K562 (cell line): Measurements from ENCODE around the gene TMEM176B. TPM values are rescaled to one million over a fixed set of nuclear protein-coding genes. Genes with fewer than 3 reads are reported as not detected.

ENCODE experiments used
- ATAC-seq: fragments of 200-7000 bp; cut with Tn5 transposase; 3 replicates; pipeline ENCODE4 v1.9.1; 2020; ENCODE audit warnings: moderate library complexity
- BruUV-seq: library from RNA; stranded (reverse); fragments of 400-500 nt; replicated peaks from 2 replicates; lab custom pipeline; 2021; lab: Mats Ljungman, UMichigan
- CTCF ChIA-PET: fragments of 300-600 bp; formaldehyde crosslinking; extraction: SDS; loops from one replicate; lab custom pipeline; 2021; ENCODE audit warnings: low intra/inter-chr PET ratio; lab: Yijun Ruan, JAX
- POLR2A ChIA-PET: fragments of 300-600, 350-650 bp; sonication (Branson Sonifier 250); formaldehyde crosslinking; extraction: SDS; loops from one replicate; lab custom pipeline; 2021; ENCODE audit warnings: antibody characterized with exemption, inconsistent platforms; lab: Yijun Ruan, JAX
- DNase-seq, 4 experiments: peaks; one replicate each; pipeline versions ENCODE4 v3.0.0 to v3.0.0-alpha.2; 2011 to 2018; ENCODE audit warnings: low spot score in 3 of 4, mixed read lengths in 3 of 4; ENCODE audit errors: extremely low read depth in 1 of 4
- FAIRE-seq: peaks from 2 replicates; lab custom pipeline; 2011; peaks lifted over from hg19 to GRCh38; lab: Jason Lieb, UNC
- H2AFZ ChIP-seq: 2 replicates; pipeline ENCODE4 v1.6.0; 2011; ENCODE audit warnings: low read depth, low read length, control low read depth, inconsistent platforms
- H3K27ac ChIP-seq: fragments of 200-600 bp; 3 replicates; pipeline ENCODE4 v1.8.0; 2011; ENCODE audit warnings: low read depth, mild to moderate bottlenecking, control low read depth, inconsistent platforms, low read length, moderate library complexity, mixed read lengths; ENCODE audit errors: extremely low read depth
- H3K27me3 ChIP-seq, 2 experiments: fragments of 300-600 bp in 1 of 2; 2 replicates in 1 of 2; 3 replicates in 1 of 2; pipeline versions ENCODE4 v1.6.0 to v1.8.0; 2011; ENCODE audit warnings: inconsistent platforms in 2 of 2, low read length in 2 of 2, mild to moderate bottlenecking in 1 of 2, mixed read lengths in 1 of 2, moderate library complexity in 1 of 2; ENCODE audit not compliant: control insufficient read depth in 2 of 2, insufficient read depth in 2 of 2
- H3K36me3 ChIP-seq: fragments of 300-600 bp; 3 replicates; pipeline ENCODE4 v1.8.0; 2011; ENCODE audit warnings: mild to moderate bottlenecking, low read length, inconsistent platforms; ENCODE audit not compliant: control insufficient read depth, insufficient read depth
- H3K4me1 ChIP-seq, 2 experiments: fragments of 200-600 bp in 1 of 2; replicated peaks in 1 of 2; 2 replicates in 1 of 2; 3 replicates in 1 of 2; pipeline versions ENCODE4 v1.5.1 to v1.8.0; 2011; ENCODE audit warnings: inconsistent platforms in 2 of 2, low read length in 2 of 2, mild to moderate bottlenecking in 1 of 2, mixed read lengths in 1 of 2, moderate library complexity in 1 of 2; ENCODE audit not compliant: control insufficient read depth in 2 of 2, insufficient read depth in 2 of 2
- H3K4me2 ChIP-seq: 2 replicates; pipeline ENCODE4 v1.6.1; 2011; ENCODE audit warnings: low read length, control low read depth, inconsistent platforms, mixed read lengths; ENCODE audit not compliant: insufficient read depth
- H3K4me3 ChIP-seq: fragments of 200-600 bp; sonication (generic), shearing (Covaris generic); 2 replicates; pipeline ENCODE4 v1.5.1; 2016; ENCODE audit warnings: control low read depth, inconsistent platforms
- H3K79me2 ChIP-seq: fragments of 200-600 bp; 3 replicates; pipeline ENCODE4 v1.8.0; 2011; ENCODE audit warnings: low read length, inconsistent platforms; ENCODE audit not compliant: control insufficient read depth, insufficient read depth
- H3K9ac ChIP-seq, 2 experiments: 2 replicates each; pipeline versions ENCODE4 v1.6.0 to v1.6.1; 2011; ENCODE audit warnings: low read depth in 2 of 2, low read length in 2 of 2, control low read depth in 1 of 2, inconsistent platforms in 1 of 2, mild to moderate bottlenecking in 1 of 2, mixed read lengths in 1 of 2; ENCODE audit not compliant: insufficient read depth in 1 of 2
- H3K9me1 ChIP-seq: one replicate; pipeline ENCODE4 v1.6.0; 2011; ENCODE audit warnings: inconsistent platforms, mild to moderate bottlenecking, low read length, moderate library complexity; ENCODE audit not compliant: control insufficient read depth, insufficient read depth
- H3K9me3 ChIP-seq: replicated peaks from 2 replicates; pipeline ENCODE4 v1.5.1; 2011; ENCODE audit warnings: low read depth, low read length, inconsistent platforms; ENCODE audit not compliant: control insufficient read depth, insufficient read depth
- H4K20me1 ChIP-seq: replicated peaks from 2 replicates; pipeline ENCODE4 v1.6.1; 2011; ENCODE audit warnings: low read length, inconsistent platforms, mixed read lengths; ENCODE audit not compliant: control insufficient read depth, insufficient read depth
- CBX3 ChIP-seq, 2 experiments: IDR thresholded peaks; 1 replicate in 1 of 2; 2 replicates in 1 of 2; pipeline ENCODE4 v1.6.1; 2012; ENCODE audit warnings: inconsistent platforms in 2 of 2, low read length in 2 of 2, borderline replicate concordance in 1 of 2, control low read depth in 1 of 2
- CXXC5 ChIP-seq: fragments of 250-450 bp; sonication (Bioruptor Pico); IDR thresholded peaks from 2 replicates; pipeline ENCODE4 v1.8.0; 2022; ENCODE audit warnings: inconsistent platforms, mild to moderate bottlenecking, moderate library complexity
- HEY1 ChIP-seq: fragments of 250-450 bp; sonication (Bioruptor Pico); IDR thresholded peaks from 2 replicates; pipeline ENCODE4 v1.5.0; 2020; ENCODE audit warnings: mild to moderate bottlenecking, moderate library complexity, borderline replicate concordance
- MYBL2 ChIP-seq, 2 experiments: fragments of 450-650 bp in 1 of 2; sonication (generic) in 1 of 2; formaldehyde crosslinking in 1 of 2; IDR thresholded peaks; 2 replicates each; pipeline versions ENCODE4 v1.6.1 to v1.8.1; 2017 to 2022; ENCODE audit warnings: borderline replicate concordance in 1 of 2, inconsistent platforms in 1 of 2, low read depth in 1 of 2, mild to moderate bottlenecking in 1 of 2, missing genetic modification reagents in 1 of 2, moderate library complexity in 1 of 2
- SAFB ChIP-seq: fragments of 200-400 bp; formaldehyde crosslinking; IDR thresholded peaks from 2 replicates; pipeline ENCODE4 v1.6.1; 2017; ENCODE audit warnings: low read depth, low read length, borderline replicate concordance
- STAG1 ChIP-seq: sonication (generic); formaldehyde crosslinking; IDR thresholded peaks from 2 replicates; pipeline ENCODE4 v1.5.0; 2020; ENCODE audit warnings: missing genetic modification reagents, borderline replicate concordance
- TAL1 ChIP-seq: fragments of 450-650 bp; IDR thresholded peaks from 2 replicates; pipeline ENCODE4 v1.6.1; 2016; ENCODE audit warnings: mild to moderate bottlenecking
- ZFP36 ChIP-seq: fragments of 150-350 bp; IDR thresholded peaks from 2 replicates; pipeline ENCODE4 v1.6.1; 2018; ENCODE audit warnings: low read length, low read depth; ENCODE audit not compliant: partially characterized antibody
- ZNF146 ChIP-seq: IDR thresholded peaks from one replicate; pipeline ENCODE4 v1.6.1; 2018; ENCODE audit warnings: missing compliant biosample characterization; ENCODE audit not compliant: unreplicated experiment
- WGBS: fragments of 100-300 bp; shearing (Covaris generic); methylation state at CpG from one replicate; pipeline ENCODE4 v1.1.6; 2016; ENCODE audit warnings: low coverage, mixed read lengths; ENCODE audit not compliant: insufficient coverage; ENCODE audit errors: missing lambda C conversion rate; 5-methylcytosine and 5-hydroxymethylcytosine counted together
- in situ Hi-C: fragments of 300-500 bp; cut with MboI; formaldehyde crosslinking; loops from 4 replicates; pipeline ENCODE4 v1.15.0; 2018; ENCODE audit warnings: inconsistent platforms, mixed read lengths
- intact Hi-C: fragments of 100-400 bp; cut with micrococcal nuclease; formaldehyde crosslinking; loops from 2 replicates; pipeline ENCODE4 v1.14.2; 2022
- polyA plus RNA-seq, 8 experiments: library from polyadenylated mRNA; depleted of rRNA in 4 of 8; stranded (reverse) in 5 of 8; unstranded in 3 of 8; fragments of >200 nt; fragmentation: Nextera tagmentation in 2 of 8; fragmentation: Illumina TruSeq in 1 of 8; extraction: Ambion mirVana in 2 of 8; extraction: Trizol in 1 of 8; gene quantifications; 2 replicates each; pipeline versions ENCODE4 v1.2.1 to v1.2.3, GENCODE V29; 2011 to 2014; ENCODE audit warnings: inconsistent platforms in 1 of 8, missing spikeins in 1 of 8
- total RNA-seq, 7 experiments: library from RNA; depleted of rRNA in 6 of 7; stranded (reverse); fragments of >200 nt in 6 of 7; fragmentation: Illumina TruSeq in 2 of 7; extraction: Trizol in 2 of 7; gene quantifications; 2 replicates each; pipeline versions ENCODE4 v1.2.1 to v1.2.3, GENCODE V29; 2011 to 2021; ENCODE audit warnings: low replicate concordance in 1 of 7
- TF ChIP-seq, protein P1 (sequence below), 2 experiments: IDR thresholded peaks; 2 replicates each; pipeline ENCODE4 v1.6.1; 2011; ENCODE audit warnings: borderline replicate concordance in 1 of 2, control low read depth in 1 of 2, low read depth in 1 of 2, low read length in 1 of 2, mild to moderate bottlenecking in 1 of 2, mixed read lengths in 1 of 2, moderate library complexity in 1 of 2; ENCODE audit not compliant: insufficient read depth in 1 of 2, insufficient read length in 1 of 2, poor library complexity in 1 of 2, severe bottlenecking in 1 of 2; ENCODE audit errors: extremely low read depth in 1 of 2
- TF ChIP-seq, protein P2 (sequence below): IDR thresholded peaks from 2 replicates; pipeline ENCODE4 v1.6.1; 2011; ENCODE audit not compliant: insufficient read length; ENCODE audit errors: extremely low read depth
- TF ChIP-seq, protein P3 (sequence below): fragments of 450-650 bp; IDR thresholded peaks from 2 replicates; pipeline ENCODE4 v1.6.1; 2016; ENCODE audit warnings: antibody characterized with exemption

Gene TMEM176B
- total and polyA plus RNA-seq, 9 of the 15 experiments (the other 6 are each of a cell fraction or from before 2014, with no cell fraction given): 0.19 to 0.60 TPM; not detected in 7

DNA sequence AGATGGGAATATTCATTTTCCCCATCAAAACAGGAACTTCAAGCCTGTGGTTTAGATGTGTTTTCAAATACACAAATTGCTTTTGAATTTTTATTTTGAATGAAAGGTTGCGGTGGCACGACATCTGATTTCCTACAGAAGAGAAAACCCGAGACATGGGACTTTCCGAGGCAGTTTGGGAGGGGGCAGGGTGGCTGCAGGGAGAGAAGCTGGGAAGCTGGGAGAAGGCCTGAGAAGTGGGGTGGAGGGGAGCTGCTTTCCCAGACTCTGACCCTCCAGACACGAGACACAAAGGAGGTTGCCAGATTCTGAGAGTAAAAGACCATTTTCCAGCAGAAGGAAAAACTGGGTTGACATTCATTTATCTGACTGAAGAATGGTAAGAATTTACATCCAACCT lies 20.0 kb upstream of the TMEM176B start:
- Histone ChIP-seq H4K20me1 (no peaks in the 10 kb centered on the region), H3K79me2 (no peaks in the 10 kb centered on the region), H3K36me3 (no peaks in the 10 kb centered on the region), H3K27me3 (peaks cover 10 to 11% of the 10 kb centered on the region in 2 experiments; a peak in 4 of 5 replicates), H2AFZ (no peak overlapping the region), H3K9me1 (no peaks in the 10 kb centered on the region), H3K9me3 (peaks cover 3% of the 10 kb centered on the region; the same call in 1 of the 2 replicates), H3K4me2 (no peak overlapping the region), H3K4me1 (peaks cover 5 to 11% of the 10 kb centered on the region in 2 experiments; a peak in 3 of 5 replicates), H3K4me3 (no peak overlapping the region), H3K27ac (no peak overlapping the region), H3K9ac (no peak overlapping the region)
- 5% methylated on average over 5 of the region's 5 CpGs for WGBS
- ATAC-seq (no peak), FAIRE-seq (no peak), DNase-seq (no peak)
- ChIA-PET POLR2A (interaction anchor here (1.1 kb wide), 1 partner anchor 22 kb away, joined by 3 read pairs; no protein-coding TSS in a partner anchor), CTCF (interaction anchor here (0.6 kb wide), 1 partner anchor 36 kb away, joined by 4 read pairs; no protein-coding TSS in a partner anchor)
- in situ Hi-C loops: no loop called here
- no TSS peak for BruUV-seq
- intact Hi-C loops: no loop called here
- TF ChIP-seq, protein P1, sequence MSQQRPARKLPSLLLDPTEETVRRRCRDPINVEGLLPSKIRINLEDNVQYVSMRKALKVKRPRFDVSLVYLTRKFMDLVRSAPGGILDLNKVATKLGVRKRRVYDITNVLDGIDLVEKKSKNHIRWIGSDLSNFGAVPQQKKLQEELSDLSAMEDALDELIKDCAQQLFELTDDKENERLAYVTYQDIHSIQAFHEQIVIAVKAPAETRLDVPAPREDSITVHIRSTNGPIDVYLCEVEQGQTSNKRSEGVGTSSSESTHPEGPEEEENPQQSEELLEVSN (IDR thresholded peaks at IDR 0.05; ENCODE audit: borderline replicate concordance in 1 of 2, extremely low read depth in 1 of 2, insufficient read depth in 1 of 2, insufficient read length in 1 of 2, low read depth in 1 of 2, low read length in 1 of 2, poor library complexity in 1 of 2, severe bottlenecking in 1 of 2): no peak
- TF ChIP-seq TAL1 (no peak), CXXC5 (CRISPR knock-in tag) (no peak), CBX3 (IDR thresholded peaks at IDR 0.05; ENCODE audit: borderline replicate concordance in 1 of 2, low read length in 2 of 2) (no peak), STAG1 (no peak), SAFB (no peak), MYBL2 (IDR thresholded peaks at IDR 0.05; ENCODE audit: low read depth) (no peak), MYBL2 (CRISPR knock-in tag; IDR thresholded peaks at IDR 0.05; ENCODE audit: borderline replicate concordance) (no peak), ZNF146 (no peak), HEY1 (no peak), ZFP36 (no peak)
- TF ChIP-seq, protein P2, sequence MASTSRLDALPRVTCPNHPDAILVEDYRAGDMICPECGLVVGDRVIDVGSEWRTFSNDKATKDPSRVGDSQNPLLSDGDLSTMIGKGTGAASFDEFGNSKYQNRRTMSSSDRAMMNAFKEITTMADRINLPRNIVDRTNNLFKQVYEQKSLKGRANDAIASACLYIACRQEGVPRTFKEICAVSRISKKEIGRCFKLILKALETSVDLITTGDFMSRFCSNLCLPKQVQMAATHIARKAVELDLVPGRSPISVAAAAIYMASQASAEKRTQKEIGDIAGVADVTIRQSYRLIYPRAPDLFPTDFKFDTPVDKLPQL: no peak
- TF ChIP-seq, protein P3, sequence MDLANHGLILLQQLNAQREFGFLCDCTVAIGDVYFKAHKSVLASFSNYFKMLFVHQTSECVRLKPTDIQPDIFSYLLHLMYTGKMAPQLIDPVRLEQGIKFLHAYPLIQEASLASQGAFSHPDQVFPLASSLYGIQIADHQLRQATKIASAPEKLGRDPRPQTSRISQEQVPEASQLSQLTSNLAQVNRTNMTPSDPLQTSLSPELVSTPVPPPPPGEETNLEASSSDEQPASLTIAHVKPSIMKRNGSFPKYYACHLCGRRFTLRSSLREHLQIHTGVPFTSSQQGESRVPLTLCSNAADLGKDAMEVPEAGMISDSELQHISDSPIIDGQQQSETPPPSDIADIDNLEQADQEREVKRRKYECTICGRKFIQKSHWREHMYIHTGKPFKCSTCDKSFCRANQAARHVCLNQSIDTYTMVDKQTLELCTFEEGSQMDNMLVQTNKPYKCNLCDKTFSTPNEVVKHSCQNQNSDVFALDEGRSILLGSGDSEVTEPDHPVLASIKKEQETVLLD: no peak
